GM21381 (cell line): ENCODE measurements around the gene MARS1.
"Not testable (repeated sequence)": the region's sequence is repeated elsewhere in the genome, so short reads cannot be mapped to it uniquely, and the experiment has no call there.

Experiments
- ATAC-seq: cut with Tn5 transposase; IDR thresholded peaks from one replicate; pipeline ENCODE4 v1.9.1; 2021; ENCODE audit warnings: mild to moderate bottlenecking, moderate library complexity; ENCODE audit not compliant: unreplicated experiment

Gene MARS1

GRCh38 chr12:57489157-57489641 is 1.3 kb downstream of the MARS1 start:
- no peak for ATAC-seq

- ATAC-seq: no peak
These were observed 2.3 kb downstream of the MARS1 start for GRCh38 chr12:57490126-57490525.

- no peak for ATAC-seq
These were observed 3.8 kb downstream of the MARS1 start for GRCh38 chr12:57491393-57492280.

- ATAC-seq: not testable (repeated sequence)
These were observed 7.3 kb downstream of the MARS1 start for GRCh38 chr12:57495051-57495701.

- ATAC-seq: no peak
These were observed 9.0 kb downstream of the MARS1 start for GRCh38 chr12:57496822-57497221.

- no peak for ATAC-seq
These were observed 9.6 kb downstream of the MARS1 start for GRCh38 chr12:57497223-57498131.

GRCh38 chr12:57498132-57498502 is 10.2 kb downstream of the MARS1 start:
- no peak for ATAC-seq

- no peak for ATAC-seq
These were observed 10.7 kb downstream of the MARS1 start for GRCh38 chr12:57498571-57498970.

- ATAC-seq: no peak
These were observed 12.3 kb downstream of the MARS1 start for GRCh38 chr12:57500213-57500612.

- ATAC-seq: not testable (repeated sequence)
These were observed 14.6 kb downstream of the MARS1 start for GRCh38 chr12:57502311-57502969.

- not testable (repeated sequence) for ATAC-seq
These were observed 18.7 kb downstream of the MARS1 start for GRCh38 chr12:57506541-57506940.

GRCh38 chr12:57507796-57508195 is 19.9 kb downstream of the MARS1 start:
- not testable (repeated sequence) for ATAC-seq

GRCh38 chr12:57511161-57511560 is 23.3 kb downstream of the MARS1 start:
- no peak for ATAC-seq

- no peak for ATAC-seq
These were observed 23.9 kb downstream of the MARS1 start for GRCh38 chr12:57511588-57512325.

- no peak for ATAC-seq
These were observed 24.8 kb downstream of the MARS1 start for GRCh38 chr12:57512665-57513064.

GRCh38 chr12:57513266-57513665 is 25.4 kb downstream of the MARS1 start:
- ATAC-seq: no peak

GRCh38 chr12:57513677-57514076 is 25.8 kb downstream of the MARS1 start:
- ATAC-seq: not testable (repeated sequence)

- ATAC-seq: not testable (repeated sequence)
These were observed 26.4 kb downstream of the MARS1 start for GRCh38 chr12:57514246-57514645.

- no peak for ATAC-seq
These were observed 27.0 kb downstream of the MARS1 start for GRCh38 chr12:57514720-57515407.
